HUDEP-2 (cell line): ENCODE measurements around the gene PPARA.

ENCODE experiments used
- DNase-seq, 76 experiments: peaks; one replicate each; lab custom pipeline; 2025; ENCODE audit not compliant: unreplicated experiment in 76 of 76; lab: John Stamatoyannopoulos, UW

PPARA gene

DNA sequence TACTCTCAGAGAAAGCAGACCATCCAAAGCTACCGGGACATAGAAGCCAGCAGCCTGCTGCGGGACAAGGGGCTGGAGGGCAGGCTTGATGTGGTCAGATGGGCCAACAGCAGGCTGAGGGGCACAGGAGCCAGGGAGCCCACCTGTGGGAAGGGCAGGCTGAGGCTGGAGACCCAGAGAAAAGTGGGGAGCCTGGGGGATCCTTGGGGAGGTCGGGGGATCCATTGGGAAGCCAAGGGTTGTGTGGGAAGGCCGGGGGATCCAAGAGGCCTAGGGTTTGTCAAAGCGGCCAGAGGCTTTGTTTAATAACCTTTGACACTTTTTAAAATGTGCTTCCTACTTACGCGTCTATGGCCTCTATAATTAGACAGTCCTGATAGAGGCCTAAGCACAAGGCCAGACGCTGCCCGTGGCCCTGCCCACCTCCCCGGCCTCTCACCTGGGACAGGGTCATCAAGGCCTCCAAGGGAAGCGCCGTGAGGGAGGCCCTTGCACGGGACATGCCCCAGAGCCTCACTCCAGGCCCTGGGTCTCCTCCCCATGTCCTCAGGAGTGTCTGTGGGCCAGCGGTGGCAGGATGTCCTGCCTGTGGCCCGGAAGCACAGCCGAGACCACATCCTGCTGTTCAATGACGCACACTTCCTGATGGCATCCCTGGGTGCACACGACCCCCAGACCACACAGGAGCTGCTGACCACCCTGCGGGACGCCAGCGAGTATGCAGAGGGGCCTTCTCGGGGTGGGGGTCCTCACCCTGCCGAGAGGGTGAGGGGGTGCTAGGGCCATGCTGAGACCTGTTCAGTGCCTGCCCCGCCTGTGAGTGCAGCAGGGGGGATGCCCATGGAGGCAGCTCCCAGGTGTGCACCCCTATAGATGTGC lies 137.8 kb downstream of the PPARA start:
- no peak for DNase-seq

DNA sequence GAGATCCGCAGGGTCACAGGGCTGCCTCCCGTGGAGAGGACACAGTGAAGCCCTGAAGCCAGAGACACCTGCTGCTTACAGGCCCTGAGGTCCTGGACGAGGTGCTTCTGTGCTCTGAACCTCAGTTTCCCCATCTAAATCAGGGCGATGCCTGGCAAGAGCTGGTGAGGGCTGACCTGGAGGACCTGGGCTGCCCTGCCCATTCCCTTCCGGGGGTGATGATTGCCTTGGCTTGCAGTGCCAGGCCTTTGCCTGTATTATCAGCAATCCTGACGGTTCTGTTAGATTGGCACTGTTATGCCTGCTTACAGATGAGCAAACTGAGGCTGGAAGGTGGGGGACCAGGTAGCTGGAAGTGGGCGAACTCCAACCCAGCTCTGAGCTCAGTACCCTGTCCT lies 138.5 kb downstream of the PPARA start:
- no peak for DNase-seq

DNA sequence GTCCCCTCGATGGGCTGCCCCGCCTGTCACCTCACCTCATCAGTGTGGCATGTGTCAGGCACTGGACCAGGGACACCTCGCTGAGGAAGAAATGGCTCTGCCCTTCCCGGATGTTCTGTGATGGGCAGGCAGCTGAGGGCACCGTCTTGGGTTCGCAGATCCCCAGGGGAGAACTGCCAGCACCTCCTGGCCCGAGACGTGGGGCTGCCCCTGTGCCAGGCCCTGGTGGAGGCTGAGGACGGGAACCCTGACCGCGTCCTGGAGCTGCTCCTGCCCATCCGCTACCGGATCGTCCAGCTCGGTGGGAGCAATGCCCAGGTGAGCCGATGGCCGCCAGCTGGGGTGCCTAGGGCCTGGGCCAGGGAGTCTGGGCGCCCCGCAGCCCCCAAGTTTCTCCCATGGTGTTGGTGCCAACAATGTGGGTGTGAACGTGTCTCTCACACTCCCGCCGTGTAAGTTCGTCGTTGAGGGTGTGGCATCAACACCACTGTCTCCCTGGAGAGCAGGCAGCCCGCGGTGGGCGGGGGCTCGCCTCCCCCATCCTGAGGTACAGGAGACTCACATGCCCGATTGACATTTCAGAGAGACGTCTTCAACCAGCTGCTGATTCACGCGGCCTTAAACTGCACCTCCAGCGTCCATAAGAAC lies 139.0 kb downstream of the PPARA start:
- no peak for DNase-seq

DNA sequence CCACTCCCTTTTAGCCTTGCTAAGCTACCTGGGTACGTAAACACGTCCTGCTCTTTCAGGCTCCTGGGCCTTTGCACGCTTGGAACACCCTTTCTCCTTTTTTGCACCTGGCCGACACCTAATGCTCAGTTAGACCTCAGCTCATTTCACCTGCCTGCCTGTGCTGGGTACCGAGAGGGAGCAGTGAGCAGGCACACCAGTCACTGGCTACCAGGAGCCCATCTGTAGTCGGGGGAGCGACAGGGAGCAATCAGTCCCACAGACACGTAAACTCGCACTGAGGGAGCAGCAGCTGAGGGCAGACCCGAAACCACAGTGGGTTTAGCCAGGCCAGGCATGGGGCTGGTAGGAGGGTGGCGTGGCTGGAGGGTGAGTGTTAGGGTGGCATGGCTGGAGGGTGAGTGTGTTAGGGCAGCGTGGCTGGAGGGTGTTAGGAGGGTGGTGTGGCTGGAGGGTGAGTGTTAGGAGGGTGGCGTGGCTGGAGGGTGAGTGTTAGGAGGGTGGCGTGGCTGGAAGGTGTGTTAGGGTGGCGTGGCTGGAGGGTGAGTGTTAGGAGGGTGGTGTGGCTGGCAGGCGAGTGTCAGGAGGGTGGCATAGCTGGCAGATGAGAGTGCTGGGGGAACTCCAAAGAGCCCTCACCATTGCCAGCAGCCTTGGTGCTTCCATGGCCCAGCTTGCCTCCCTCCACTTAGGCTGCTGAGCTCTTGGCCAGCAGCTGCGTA lies 140.0 kb downstream of the PPARA start:
- DNase-seq, result no peak

DNA sequence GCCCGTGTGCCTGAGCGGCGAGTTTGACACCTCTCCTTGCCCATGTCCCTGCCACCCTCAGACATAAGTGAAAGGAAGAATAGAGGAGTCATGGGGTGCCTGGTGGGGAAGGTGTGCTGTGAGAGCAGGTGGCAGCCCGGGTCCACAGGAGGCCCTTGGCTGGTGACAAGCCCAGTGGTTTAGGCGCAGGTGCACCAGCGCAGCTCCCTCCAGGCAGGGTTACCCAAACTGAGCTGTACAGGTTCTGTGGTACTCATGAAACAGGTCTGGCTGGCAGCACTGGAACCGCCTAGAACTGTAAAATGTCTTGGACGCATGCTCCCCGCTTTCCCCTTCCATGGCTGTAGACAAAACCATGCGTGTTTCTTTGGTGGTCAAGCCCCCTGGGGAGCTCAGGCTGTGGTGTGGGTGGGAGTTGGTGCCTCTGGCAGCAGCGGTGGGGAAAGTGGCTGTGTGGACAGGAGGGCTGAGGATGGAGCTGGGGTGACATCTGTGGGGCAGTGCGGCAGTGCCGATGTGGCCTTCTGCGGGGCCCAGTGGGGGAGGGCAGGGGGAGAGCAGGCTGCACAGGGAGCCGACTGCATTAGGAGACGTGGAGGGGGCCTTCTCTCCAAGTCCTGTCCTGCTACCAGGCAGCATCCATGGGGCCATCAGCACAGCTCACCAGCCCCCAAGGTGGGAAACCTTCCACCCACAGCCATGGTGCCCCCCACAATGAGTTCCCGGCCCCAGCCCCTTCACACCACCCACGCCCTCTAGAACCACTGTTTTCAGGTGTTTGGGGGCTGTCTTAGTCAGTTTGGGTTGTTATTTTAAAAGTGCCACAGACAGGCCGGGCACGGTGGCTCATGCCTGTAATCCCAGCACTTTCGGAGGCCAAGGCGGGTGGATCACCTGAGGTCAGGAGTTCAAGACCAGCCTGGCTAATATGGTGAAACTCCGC lies 140.8 kb downstream of the PPARA start:
- no peak for DNase-seq

DNA sequence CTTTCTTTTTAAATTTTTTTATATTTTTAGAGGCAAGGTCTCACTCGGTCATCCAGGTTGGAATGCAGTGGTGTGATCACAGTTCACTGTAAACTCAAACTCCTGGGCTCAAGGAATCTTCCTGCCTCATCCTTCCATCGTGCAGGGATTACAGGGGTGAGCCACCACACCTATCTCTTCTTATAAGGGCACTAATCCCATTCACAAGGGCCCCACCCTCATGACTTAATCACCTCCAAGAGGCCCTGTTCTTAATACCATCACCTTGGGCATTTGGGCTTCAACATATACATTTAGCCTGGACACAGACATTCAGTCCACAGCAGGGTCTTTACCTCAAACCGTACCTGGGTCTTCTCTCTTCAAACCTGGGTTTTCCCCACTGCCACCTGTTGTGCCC lies 141.8 kb downstream of the PPARA start:
- DNase-seq, result no peak

DNA sequence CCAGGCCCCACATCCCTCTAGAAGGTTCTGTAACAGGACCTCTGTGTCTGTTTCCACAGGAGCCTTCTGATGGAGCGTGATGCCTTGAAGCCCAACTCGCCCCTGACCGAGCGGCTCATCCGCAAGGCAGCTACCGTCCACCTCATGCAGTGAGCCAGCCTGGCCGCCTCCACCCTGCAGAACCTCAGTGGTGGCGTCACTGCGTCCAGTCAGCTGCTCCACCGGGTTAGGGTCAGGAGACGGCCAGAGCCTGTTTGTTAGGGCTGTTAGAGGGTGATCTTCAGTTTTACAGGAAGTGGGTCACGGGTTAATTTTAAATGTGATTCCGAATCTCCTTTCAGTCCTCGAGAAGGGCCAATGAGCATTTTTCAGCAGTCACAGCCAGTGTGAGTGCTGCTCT lies 142.4 kb downstream of the PPARA start:
- no peak for DNase-seq
